ENCODE results near the gene CD7. TPM values are rescaled to one million over a fixed set of nuclear protein-coding genes. Genes with fewer than 3 reads are reported as not detected.

The CD7 gene
- total RNA-seq, 1 donor from 2014 or later: 0.83 TPM

- no peak for DNase-seq (ENCODE audit: low spot score in 2 of 2, unreplicated experiment in 2 of 2)
- Mint-ChIP-seq H3K27ac (peak overlapping the region; percentile 50), H3K4me1 (peaks cover 25% of the 10 kb centered on the region), H3K36me3 (no peaks in the 10 kb centered on the region), H3K27me3 (ENCODE audit: low read depth) (peaks cover 13% of the 10 kb centered on the region), H3K9me3 (no peaks in the 10 kb centered on the region), H3K4me3 (no peak overlapping the region)
- TF ChIP-seq CTCF (IDR thresholded peaks at IDR 0.05; ENCODE audit: unreplicated experiment): no peak
Measured at GRCh38 chr17:82304826-82305726, 12.3 kb downstream of the CD7 start.

GRCh38 chr17:82303944-82304808 lies 13.2 kb downstream of the CD7 start:
- peaks cover 10% of the 10 kb centered on the region for H3K27me3 Mint-ChIP-seq (ENCODE audit: low read depth)
- no peak for DNase-seq (ENCODE audit: low spot score in 2 of 2, unreplicated experiment in 2 of 2)
- no peaks in the 10 kb centered on the region for H3K36me3 Mint-ChIP-seq
- H3K4me1 Mint-ChIP-seq: peaks cover 25% of the 10 kb centered on the region
- no peaks in the 10 kb centered on the region for H3K9me3 Mint-ChIP-seq
- H3K4me3 Mint-ChIP-seq: no peak overlapping the region
- TF ChIP-seq CTCF (IDR thresholded peaks at IDR 0.05; ENCODE audit: unreplicated experiment): no peak
- peak overlapping the region; percentile 50 for H3K27ac Mint-ChIP-seq

GRCh38 chr17:82302991-82303943 lies 14.1 kb downstream of the CD7 start:
- DNase-seq (ENCODE audit: low spot score in 2 of 2, unreplicated experiment in 2 of 2): no peak
- Mint-ChIP-seq H3K4me3 (no peak overlapping the region), H3K9me3 (no peaks in the 10 kb centered on the region), H3K27me3 (ENCODE audit: low read depth) (peaks cover 8% of the 10 kb centered on the region), H3K4me1 (peaks cover 27% of the 10 kb centered on the region), H3K27ac (no peak overlapping the region), H3K36me3 (no peaks in the 10 kb centered on the region)
- no peak for TF ChIP-seq CTCF (IDR thresholded peaks at IDR 0.05; ENCODE audit: unreplicated experiment)

GRCh38 chr17:82302568-82302963 lies 14.8 kb downstream of the CD7 start:
- H3K36me3 Mint-ChIP-seq: no peaks in the 10 kb centered on the region
- no peak for TF ChIP-seq CTCF (IDR thresholded peaks at IDR 0.05; ENCODE audit: unreplicated experiment)
- peaks cover 8% of the 10 kb centered on the region for H3K27me3 Mint-ChIP-seq (ENCODE audit: low read depth)

More at GRCh38 chr17:82302568-82302963, 14.8 kb downstream of the CD7 start:
- no peak for DNase-seq (ENCODE audit: low spot score in 2 of 2, unreplicated experiment in 2 of 2)
- Mint-ChIP-seq H3K4me1 (peaks cover 34% of the 10 kb centered on the region), H3K9me3 (no peaks in the 10 kb centered on the region), H3K4me3 (no peak overlapping the region), H3K27ac (no peak overlapping the region)

Measured in mesothelial cell of epicardium (in vitro differentiated cells).